ENCODE measurements around the gene RB1.
"Not testable (repeated sequence)": the region's sequence is repeated elsewhere in the genome, so short reads cannot be mapped to it uniquely, and the experiment has no call there.

The RB1 gene

GRCh38 chr13:48299591-48299990, 4.0 kb upstream of the RB1 start:
- no peak for DNase-seq

- peak in 1 of 5 experiments; percentile 55 for DNase-seq
These were observed 636 bp upstream of the RB1 start for GRCh38 chr13:48302871-48303358.

GRCh38 chr13:48304143-48304876, 759 bp downstream of the RB1 start:
- DNase-seq: peak in 1 of 5 experiments; percentile 59

GRCh38 chr13:48311223-48311622, 7.7 kb downstream of the RB1 start:
- no peak for DNase-seq

GRCh38 chr13:48315969-48316650, 12.6 kb downstream of the RB1 start:
- no peak for DNase-seq

DNA sequence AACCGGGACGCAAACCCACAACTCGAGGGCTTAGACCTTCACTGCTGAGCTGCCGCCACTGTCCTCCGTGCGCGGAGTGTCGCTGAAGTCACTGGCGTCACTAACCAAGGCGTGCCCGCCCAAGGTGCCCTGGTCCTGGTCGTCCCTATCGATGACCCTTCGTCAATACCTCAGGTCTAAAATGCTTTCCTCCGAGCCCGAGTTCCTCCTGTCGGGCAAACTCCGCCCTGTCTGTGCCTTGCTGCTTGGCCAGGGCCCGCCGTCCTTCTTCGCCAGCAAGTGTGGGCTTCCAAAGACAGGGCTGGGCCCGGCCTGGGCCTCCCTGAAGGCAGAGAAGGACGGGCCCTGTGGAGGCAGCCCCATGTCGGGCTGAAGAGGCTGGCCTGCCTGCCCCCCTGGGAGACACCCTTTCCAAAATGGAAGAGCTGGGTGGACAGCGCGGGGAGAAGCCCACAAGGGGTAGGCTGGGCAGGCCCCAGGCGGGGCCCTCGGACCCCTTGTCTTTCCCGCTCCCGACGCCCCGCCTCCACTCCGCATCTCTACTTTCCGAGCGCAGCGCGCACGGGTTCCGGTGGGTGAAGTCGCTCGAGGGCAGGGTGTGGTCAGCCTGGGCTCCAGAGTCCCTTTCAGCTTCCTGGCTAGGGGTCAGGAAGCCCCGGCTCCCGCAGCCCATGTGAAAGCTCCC, 13.4 kb downstream of the RB1 start:
- no peak for DNase-seq

DNA sequence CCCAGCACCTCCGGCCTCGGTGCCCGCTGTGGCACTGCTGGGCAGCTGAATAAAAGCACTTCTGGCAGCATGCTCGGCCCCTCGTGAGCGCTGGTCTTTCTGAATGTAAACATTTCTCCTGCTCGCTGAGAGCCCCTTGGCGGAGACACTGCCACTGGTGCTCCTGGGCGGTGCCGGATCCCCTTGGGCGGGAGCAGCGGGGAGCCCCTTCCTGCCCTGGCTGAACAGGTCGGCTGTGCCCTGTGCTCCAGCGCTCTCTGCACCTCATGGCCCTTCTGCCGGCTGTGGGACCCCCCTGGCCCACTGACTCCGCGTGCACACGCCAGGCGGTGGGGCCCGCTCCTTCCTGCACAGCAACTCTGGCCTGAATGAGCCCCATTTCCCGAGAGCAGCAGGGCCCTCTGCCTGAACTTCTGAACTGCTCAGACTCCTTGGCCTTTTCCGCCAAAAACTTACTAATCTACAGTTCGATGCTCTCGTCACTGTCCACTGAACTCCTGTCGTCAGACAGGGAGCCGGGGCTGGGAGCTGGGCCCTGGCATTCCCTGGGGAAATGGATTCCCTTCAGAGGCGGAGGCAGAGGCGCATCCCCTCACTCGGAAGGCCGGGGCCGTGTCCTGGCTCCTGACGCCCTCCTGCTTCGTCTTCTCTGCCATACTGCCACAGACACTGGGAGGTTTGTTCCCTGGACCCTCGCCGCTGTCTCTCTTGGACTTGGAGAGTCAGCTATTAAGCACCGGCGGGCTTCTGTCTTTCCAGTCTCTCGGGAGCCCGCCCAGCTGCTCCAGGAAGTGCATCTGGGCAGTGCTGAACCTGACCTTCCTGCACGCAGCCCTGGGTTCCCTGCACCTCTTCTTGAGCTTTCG, 14.2 kb downstream of the RB1 start:
- no peak for DNase-seq

GRCh38 chr13:48318377-48318811, 14.8 kb downstream of the RB1 start:
- no peak for DNase-seq

GRCh38 chr13:48318821-48319511, 15.4 kb downstream of the RB1 start:
- peak in 1 of 5 experiments; percentile 52 for DNase-seq

DNA sequence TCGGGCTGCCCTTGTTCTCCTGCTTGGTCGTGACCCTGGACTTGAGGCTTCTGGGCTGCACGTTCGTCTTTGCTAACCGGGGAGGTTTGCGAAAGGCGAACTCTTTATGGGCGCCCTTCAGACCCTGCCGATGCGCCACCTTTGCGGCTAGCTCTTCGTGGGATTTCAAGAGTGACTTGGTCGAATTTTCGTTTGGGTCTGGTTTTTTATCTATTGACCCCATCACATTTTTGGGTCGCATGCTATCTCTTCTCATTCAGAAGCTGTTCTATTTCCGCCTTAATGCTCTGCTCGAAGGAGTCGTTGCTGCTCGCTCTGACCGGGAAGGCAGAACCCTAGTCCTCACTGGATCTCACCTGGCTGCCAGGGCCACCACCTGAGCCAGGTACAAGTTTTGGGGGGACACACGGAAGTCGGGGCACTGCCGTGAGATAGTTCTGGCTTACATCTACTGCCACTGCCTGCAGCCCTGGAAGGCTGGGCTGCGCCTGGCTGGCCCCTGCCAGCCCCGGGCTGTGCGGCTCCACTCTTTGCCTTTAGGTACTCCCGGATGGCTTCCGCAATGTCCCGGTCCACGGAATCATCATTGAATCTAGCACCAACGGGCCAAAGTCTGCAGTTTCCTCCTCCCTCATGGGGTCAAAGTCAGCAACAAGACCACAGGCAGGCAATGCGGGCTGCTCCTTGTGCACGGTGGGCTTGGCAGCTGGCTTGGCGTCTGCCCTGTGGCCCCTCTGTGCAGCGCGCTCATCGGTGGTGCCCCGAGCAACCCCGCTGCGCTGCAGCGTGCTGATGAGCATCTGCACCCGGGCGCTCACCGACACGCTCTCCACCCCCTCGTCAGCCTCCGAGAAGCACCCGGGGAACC, 16.2 kb downstream of the RB1 start:
- DNase-seq: peak in 1 of 5 experiments; percentile 57

DNA sequence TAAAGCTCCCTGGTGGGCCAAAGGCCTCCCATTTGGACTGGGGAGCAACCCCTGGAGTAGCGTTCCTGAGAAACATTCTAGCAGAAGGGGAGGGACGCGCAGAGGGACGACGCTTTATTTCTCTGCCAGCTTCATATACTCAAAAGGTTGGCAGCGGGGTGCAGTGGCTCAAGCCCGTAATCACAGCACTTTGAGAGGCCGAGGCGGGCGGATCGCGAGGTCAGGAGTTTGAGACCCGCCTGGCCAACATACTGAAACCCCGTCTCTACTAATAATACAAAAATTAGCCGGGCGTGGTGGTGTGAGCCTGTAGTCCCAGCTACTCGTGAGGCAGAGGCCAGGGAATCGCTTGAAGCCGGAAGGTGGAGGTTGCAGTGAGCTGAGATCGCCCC, 16.8 kb downstream of the RB1 start:
- no peak for DNase-seq

- peak in 1 of 5 experiments; percentile 37 for DNase-seq
These were observed 17.4 kb downstream of the RB1 start for GRCh38 chr13:48320891-48321510.

- no peak for DNase-seq
These were observed 18.7 kb downstream of the RB1 start for GRCh38 chr13:48322294-48322693.

GRCh38 chr13:48333976-48334375, 30.4 kb downstream of the RB1 start:
- no peak for DNase-seq

DNA sequence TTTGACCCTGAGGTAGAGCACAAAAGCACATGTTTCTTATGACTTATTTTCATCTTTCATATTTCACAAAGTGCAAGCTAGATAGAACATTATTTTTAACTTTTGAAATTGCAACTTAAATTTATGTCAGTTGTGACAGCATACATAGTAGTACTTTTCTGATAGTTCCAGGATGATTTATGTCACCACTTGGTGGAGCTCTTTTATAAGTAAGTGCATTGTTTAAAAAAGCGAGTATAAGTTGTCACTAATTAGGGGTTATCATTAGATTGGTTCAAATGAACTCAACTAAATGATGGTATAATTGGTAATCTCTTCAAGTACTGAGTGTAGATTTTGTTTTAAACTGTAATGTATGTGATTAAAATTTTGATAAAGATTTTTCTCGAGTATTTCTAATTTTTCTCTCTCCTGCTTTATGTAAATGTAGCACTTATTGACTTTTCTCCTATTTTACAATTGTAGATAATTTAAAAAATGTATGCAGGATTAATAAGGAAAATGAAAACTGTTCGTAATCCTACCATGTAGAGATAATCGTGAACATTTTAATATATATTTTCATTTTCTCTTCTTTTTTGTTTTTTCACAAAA, 31.1 kb downstream of the RB1 start:
- peak in 1 of 5 experiments; percentile 78 for DNase-seq

- not testable (repeated sequence) for DNase-seq
These were observed 35.6 kb downstream of the RB1 start for GRCh38 chr13:48339198-48339597.

GRCh38 chr13:48344264-48344663, 40.7 kb downstream of the RB1 start:
- DNase-seq: no peak

DNA sequence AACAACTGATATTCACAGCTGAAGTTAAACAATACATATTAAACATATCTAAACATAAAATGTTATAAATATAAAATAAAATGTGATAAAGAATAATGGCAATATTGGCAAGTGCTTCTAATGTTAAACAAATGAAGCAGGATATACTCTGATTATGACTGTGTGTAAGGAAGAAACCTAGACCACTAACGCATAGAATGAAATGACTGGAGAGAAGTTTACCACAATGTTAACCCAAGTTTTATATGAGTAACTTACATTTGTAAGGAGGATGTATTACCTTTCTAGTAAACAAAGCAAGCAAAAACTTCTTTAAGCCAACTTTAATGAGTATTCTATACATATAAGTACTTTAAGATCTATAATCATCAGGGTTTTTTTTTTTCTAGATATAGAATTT, 43.0 kb downstream of the RB1 start:
- peak in 1 of 5 experiments; percentile 87 for DNase-seq

- no peak for DNase-seq
These were observed 46.0 kb downstream of the RB1 start for GRCh38 chr13:48349525-48349924.

DNA sequence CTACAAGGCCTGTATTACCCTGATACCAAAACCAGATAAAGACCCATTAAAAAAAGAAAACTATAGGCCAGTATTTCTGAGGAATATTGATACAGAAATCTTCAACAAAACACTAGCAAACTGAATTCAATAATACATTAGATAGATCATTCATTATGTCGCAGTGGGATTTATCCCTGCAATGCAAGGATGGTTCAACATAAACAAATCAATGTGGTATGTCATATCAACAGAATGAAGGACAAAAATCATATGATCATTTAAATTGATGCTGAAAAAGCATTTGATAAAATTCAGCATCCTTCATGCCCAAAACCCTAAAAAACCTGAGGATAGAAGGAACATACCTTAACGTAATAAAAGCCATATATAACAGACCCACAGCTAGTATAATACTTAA, 50.0 kb downstream of the RB1 start:
- no peak for DNase-seq
